BLaER1 treated with 17β-estradiol and CSF1 and Interleukin-3, amounts not matched to agents 10 nM and 100 nM (cell line): ENCODE measurements around the gene CAND1.

Experiments
- H3K27ac ChIP-seq, 11 experiments: shearing (Covaris generic); formaldehyde crosslinking; 2 replicates each; pipeline ENCODE4 v1.8.1; 2022
- H3K27me3 ChIP-seq, 11 experiments: shearing (Covaris generic); formaldehyde crosslinking; 2 replicates each; pipeline ENCODE4 v1.8.1; 2022
- H3K36me3 ChIP-seq, 11 experiments: shearing (Covaris generic); formaldehyde crosslinking; 2 replicates each; pipeline ENCODE4 v1.8.1; 2022
- H3K4me1 ChIP-seq, 10 experiments: shearing (Covaris generic); formaldehyde crosslinking; 2 replicates each; pipeline ENCODE4 v1.8.1; 2022
- H3K4me2 ChIP-seq, 11 experiments: shearing (Covaris generic); formaldehyde crosslinking; 2 replicates each; pipeline ENCODE4 v1.8.1; 2022
- H3K4me3 ChIP-seq, 10 experiments: shearing (Covaris generic); formaldehyde crosslinking; 2 replicates each; pipeline ENCODE4 v1.8.1; 2022
- H3K9ac ChIP-seq, 11 experiments: shearing (Covaris generic); formaldehyde crosslinking; 2 replicates each; pipeline ENCODE4 v1.8.1; 2022
- H3K9me3 ChIP-seq, 11 experiments: shearing (Covaris generic); formaldehyde crosslinking; replicated peaks in 1 of 11; 2 replicates each; pipeline ENCODE4 v1.8.1; 2022
- H4K20me1 ChIP-seq, 11 experiments: shearing (Covaris generic); formaldehyde crosslinking; 2 replicates each; pipeline ENCODE4 v1.8.1; 2022
- Cebpa-rat ChIP-seq, 11 experiments: shearing (Covaris generic); IDR thresholded peaks; 2 replicates each; pipeline ENCODE4 v1.8.1; 2022

CAND1 gene

DNA sequence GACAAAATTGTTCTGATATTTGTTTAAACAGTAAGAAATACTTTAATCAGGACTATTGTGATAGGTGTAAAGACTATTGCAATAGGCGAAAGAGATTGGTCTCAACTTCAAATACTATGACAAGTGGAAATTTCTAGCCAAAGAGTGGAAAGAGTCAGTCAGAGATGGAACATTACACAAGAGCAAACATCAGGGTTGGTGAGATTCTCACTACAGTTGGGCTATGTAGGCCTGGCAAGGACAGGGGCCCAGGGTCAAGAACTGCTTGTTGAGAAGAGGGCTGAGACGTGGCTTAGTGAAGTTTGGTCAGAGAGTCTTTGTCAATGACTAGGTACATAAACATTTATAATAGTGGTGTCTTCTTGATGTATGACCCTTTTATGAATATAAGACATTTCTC, 19.4 kb downstream of the CAND1 start:
- no peaks in the 10 kb centered on the region for H3K27me3 ChIP-seq
- no peak for TF ChIP-seq Cebpa-rat (IDR thresholded peaks at IDR 0.05)
- peaks cover 75 to 100% (median 95%) of the 10 kb centered on the region in 11 experiments for H3K36me3 ChIP-seq
- peaks cover 19 to 91% (median 64%) of the 10 kb centered on the region in 11 experiments; a peak in 20 of 22 replicates for H4K20me1 ChIP-seq
- no peaks in the 10 kb centered on the region for H3K4me1 ChIP-seq
- peaks cover 0 to 14% (median 0%) of the 10 kb centered on the region in 11 experiments; a peak in 5 of 22 replicates for H3K9me3 ChIP-seq
- H3K27ac ChIP-seq, result no peak overlapping the region
- H3K4me2 ChIP-seq, result no peak overlapping the region
- H3K4me3 ChIP-seq, result no peak overlapping the region
- H3K9ac ChIP-seq, result no peak overlapping the region

DNA sequence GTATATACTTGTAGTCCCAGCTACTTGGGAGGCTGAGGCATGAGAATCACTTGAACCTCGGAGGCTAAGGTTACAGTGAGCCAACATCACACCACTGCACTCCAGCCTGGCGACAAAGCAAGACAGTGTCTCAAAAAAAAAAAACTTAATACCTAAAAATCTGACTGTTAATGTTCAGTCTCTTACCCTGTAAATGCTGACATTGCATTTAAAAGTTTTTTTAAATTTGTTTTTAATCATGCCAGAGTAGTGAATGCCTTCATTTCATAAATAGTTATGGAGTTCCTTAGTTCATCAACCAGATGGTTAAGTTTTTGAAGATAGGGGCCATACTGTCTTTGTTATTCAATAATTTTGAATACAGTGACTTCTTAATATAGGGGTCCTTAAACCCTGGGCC, 21.2 kb downstream of the CAND1 start:
- H3K4me2 ChIP-seq, result no peak overlapping the region
- no peak for TF ChIP-seq Cebpa-rat (IDR thresholded peaks at IDR 0.05)
- no peaks in the 10 kb centered on the region for H3K27me3 ChIP-seq
- peaks cover 0 to 14% (median 0%) of the 10 kb centered on the region in 11 experiments; a peak in 5 of 22 replicates for H3K9me3 ChIP-seq
- H3K27ac ChIP-seq, result no peak overlapping the region
- H3K4me1 ChIP-seq, result no peaks in the 10 kb centered on the region
- H3K36me3 ChIP-seq, result peaks cover 75 to 100% (median 93%) of the 10 kb centered on the region in 11 experiments
- H3K4me3 ChIP-seq, result no peak overlapping the region
- no peak overlapping the region for H3K9ac ChIP-seq
- peaks cover 19 to 95% (median 79%) of the 10 kb centered on the region in 11 experiments; a peak in 20 of 22 replicates for H4K20me1 ChIP-seq

DNA sequence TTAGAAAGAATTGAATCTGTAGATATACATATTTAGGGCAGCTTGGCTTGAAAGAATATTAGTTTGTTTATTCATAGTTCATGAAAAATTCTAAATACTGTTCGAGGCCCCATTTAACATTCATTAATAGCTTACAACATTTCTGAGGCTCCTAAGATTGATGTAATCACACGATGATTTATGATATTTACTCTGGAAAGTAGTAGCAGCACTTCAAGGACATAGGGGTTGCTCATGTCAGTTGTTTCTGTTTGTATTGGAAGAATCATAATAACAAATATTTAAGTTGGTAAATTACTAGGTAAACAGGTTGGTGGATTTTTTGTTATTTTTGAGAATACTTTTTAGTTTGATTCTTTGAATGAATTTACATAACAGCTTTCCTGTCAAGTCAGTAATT, 30.4 kb downstream of the CAND1 start:
- Histone ChIP-seq H3K4me1 (no peaks in the 10 kb centered on the region), H3K9me3 (no peaks in the 10 kb centered on the region), H4K20me1 (peaks cover 0 to 34% (median 10%) of the 10 kb centered on the region in 11 experiments; a peak in 13 of 22 replicates), H3K27me3 (no peaks in the 10 kb centered on the region), H3K9ac (no peak overlapping the region), H3K27ac (no peak overlapping the region), H3K36me3 (peaks cover 90 to 100% (median 98%) of the 10 kb centered on the region in 11 experiments), H3K4me2 (no peak overlapping the region), H3K4me3 (no peak overlapping the region)
- no peak for TF ChIP-seq Cebpa-rat (IDR thresholded peaks at IDR 0.05)

- Histone ChIP-seq H3K27ac (no peak overlapping the region), H3K4me2 (no peak overlapping the region), H3K9me3 (no peaks in the 10 kb centered on the region), H3K36me3 (peaks cover 90 to 100% (median 98%) of the 10 kb centered on the region in 11 experiments), H3K4me3 (no peak overlapping the region), H3K4me1 (no peaks in the 10 kb centered on the region), H3K27me3 (no peaks in the 10 kb centered on the region), H3K9ac (no peak overlapping the region), H4K20me1 (peaks cover 0 to 31% (median 8%) of the 10 kb centered on the region in 11 experiments; a peak in 11 of 22 replicates)
- TF ChIP-seq Cebpa-rat (IDR thresholded peaks at IDR 0.05), result no peak
Measured at GRCh38 chr12:67299926-67300325, 30.8 kb downstream of the CAND1 start.

- H3K4me1 ChIP-seq, result no peaks in the 10 kb centered on the region
- H3K4me3 ChIP-seq, result no peak overlapping the region
- peaks cover 0 to 9% (median under 1%) of the 10 kb centered on the region in 11 experiments; a peak in 6 of 22 replicates for H4K20me1 ChIP-seq
- H3K27ac ChIP-seq, result no peak overlapping the region
- H3K9me3 ChIP-seq, result peaks cover 0 to 14% (median 4%) of the 10 kb centered on the region in 11 experiments; a peak in 6 of 22 replicates
- no peaks in the 10 kb centered on the region for H3K27me3 ChIP-seq
- H3K9ac ChIP-seq, result no peak overlapping the region
- no peak for TF ChIP-seq Cebpa-rat (IDR thresholded peaks at IDR 0.05)
- peaks cover 89 to 100% (median 100%) of the 10 kb centered on the region in 11 experiments for H3K36me3 ChIP-seq
- H3K4me2 ChIP-seq, result no peak overlapping the region
Measured at GRCh38 chr12:67302162-67302561, 33.0 kb downstream of the CAND1 start.

DNA sequence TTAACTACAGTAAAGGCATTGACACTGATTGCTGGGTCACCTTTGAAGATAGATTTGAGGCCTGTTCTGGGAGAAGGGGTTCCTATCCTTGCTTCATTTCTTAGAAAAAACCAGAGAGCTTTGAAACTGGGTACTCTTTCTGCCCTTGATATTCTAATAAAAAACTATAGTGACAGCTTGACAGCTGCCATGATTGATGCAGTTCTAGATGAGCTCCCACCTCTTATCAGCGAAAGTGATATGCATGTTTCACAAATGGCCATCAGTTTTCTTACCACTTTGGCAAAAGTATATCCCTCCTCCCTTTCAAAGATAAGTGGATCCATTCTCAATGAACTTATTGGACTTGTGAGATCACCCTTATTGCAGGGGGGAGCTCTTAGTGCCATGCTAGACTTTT, 36.4 kb downstream of the CAND1 start:
- no peak overlapping the region for H3K9ac ChIP-seq
- peaks cover 0 to 14% (median 4%) of the 10 kb centered on the region in 11 experiments; a peak in 6 of 22 replicates for H3K9me3 ChIP-seq

DNA sequence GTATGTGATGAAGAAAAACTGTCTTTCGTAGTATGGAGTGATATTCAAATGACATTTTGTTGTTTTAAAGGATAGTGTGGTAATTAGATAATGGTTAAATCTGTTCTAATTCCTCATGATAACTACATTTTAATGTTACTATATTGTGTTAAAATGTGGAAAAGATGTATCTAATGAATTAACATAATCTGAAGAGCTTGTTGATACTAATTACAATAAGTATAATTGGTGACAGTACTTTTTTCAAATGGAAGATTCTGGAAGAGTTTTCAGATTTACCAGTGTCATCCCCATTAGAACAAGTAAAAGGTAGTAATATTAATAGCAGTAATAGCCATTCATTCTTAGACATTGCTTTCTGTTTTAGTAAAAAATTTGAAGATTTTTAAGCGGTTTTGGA, 37.6 kb downstream of the CAND1 start:
- Histone ChIP-seq H3K4me1 (no peaks in the 10 kb centered on the region), H3K27me3 (no peaks in the 10 kb centered on the region), H3K4me2 (no peak overlapping the region), H3K36me3 (peaks cover 97 to 100% (median 100%) of the 10 kb centered on the region in 11 experiments), H4K20me1 (no peaks in the 10 kb centered on the region; a peak in 1 of 22 replicates), H3K4me3 (no peak overlapping the region), H3K9me3 (peaks cover 0 to 14% (median 4%) of the 10 kb centered on the region in 11 experiments; a peak in 6 of 22 replicates), H3K9ac (no peak overlapping the region), H3K27ac (no peak overlapping the region)
- no peak for TF ChIP-seq Cebpa-rat (IDR thresholded peaks at IDR 0.05)

More for the DNA sequence above, 36.4 kb downstream of the CAND1 start:
- no peaks in the 10 kb centered on the region for H3K4me1 ChIP-seq
- H3K36me3 ChIP-seq, result peaks cover 90 to 100% (median 100%) of the 10 kb centered on the region in 11 experiments
- TF ChIP-seq Cebpa-rat (IDR thresholded peaks at IDR 0.05), result no peak
- no peak overlapping the region for H3K4me2 ChIP-seq
- H4K20me1 ChIP-seq, result peaks cover 0 to 4% (median 0%) of the 10 kb centered on the region in 11 experiments; a peak in 2 of 22 replicates
- H3K4me3 ChIP-seq, result no peak overlapping the region
- H3K27me3 ChIP-seq, result no peaks in the 10 kb centered on the region
- H3K27ac ChIP-seq, result no peak overlapping the region

GRCh38 chr12:67315661-67316060, 46.5 kb downstream of the CAND1 start:
- Histone ChIP-seq H3K4me1 (no peaks in the 10 kb centered on the region), H4K20me1 (no peaks in the 10 kb centered on the region), H3K9me3 (0 out of 22 replicates have a peak, but pooled peaks cover 0 to 6% (median 0%) of the 10 kb centered on the region in 11 experiments), H3K4me2 (no peak overlapping the region), H3K9ac (no peak overlapping the region), H3K4me3 (no peak overlapping the region), H3K27me3 (no peaks in the 10 kb centered on the region), H3K36me3 (peaks cover 72 to 99% (median 90%) of the 10 kb centered on the region in 11 experiments), H3K27ac (no peak overlapping the region)
- TF ChIP-seq Cebpa-rat (IDR thresholded peaks at IDR 0.05), result no peak

GRCh38 chr12:67318786-67319185, 49.6 kb downstream of the CAND1 start:
- Histone ChIP-seq H3K36me3 (peaks cover 41 to 93% (median 78%) of the 10 kb centered on the region in 11 experiments), H3K27ac (no peak overlapping the region), H3K4me3 (no peak overlapping the region), H3K27me3 (no peaks in the 10 kb centered on the region), H3K4me1 (no peaks in the 10 kb centered on the region), H3K9ac (no peak overlapping the region), H3K4me2 (no peak overlapping the region), H4K20me1 (no peaks in the 10 kb centered on the region), H3K9me3 (peaks cover 0 to 21% (median 9%) of the 10 kb centered on the region in 11 experiments; a peak in 7 of 22 replicates)
- TF ChIP-seq Cebpa-rat (IDR thresholded peaks at IDR 0.05), result no peak

DNA sequence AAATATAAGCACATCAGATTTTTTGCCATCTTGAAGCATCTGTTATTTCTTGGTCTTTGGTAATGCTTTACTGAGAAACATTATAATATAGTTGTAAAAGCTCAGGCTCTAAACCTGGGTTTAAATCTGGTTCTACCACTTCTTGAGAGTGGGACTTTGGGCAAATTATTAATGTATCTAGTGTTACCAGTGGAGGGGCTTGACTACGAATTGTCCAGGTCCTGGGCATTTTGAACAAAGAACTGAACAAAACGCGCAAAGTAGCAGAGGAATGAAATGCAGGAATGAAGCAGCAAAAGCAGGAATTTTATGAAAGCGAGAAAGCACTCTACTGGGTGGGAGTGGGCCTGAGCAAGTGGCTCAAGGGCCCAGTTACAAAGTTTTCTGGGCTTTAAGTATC, 50.8 kb downstream of the CAND1 start:
- no peak overlapping the region for H3K4me2 ChIP-seq
- no peak overlapping the region for H3K4me3 ChIP-seq
- H3K36me3 ChIP-seq, result peaks cover 30 to 82% (median 66%) of the 10 kb centered on the region in 11 experiments
- H3K9me3 ChIP-seq, result peaks cover 0 to 30% (median 9%) of the 10 kb centered on the region in 11 experiments; a peak in 7 of 22 replicates
- no peak overlapping the region for H3K27ac ChIP-seq
- no peak for TF ChIP-seq Cebpa-rat (IDR thresholded peaks at IDR 0.05)
- H4K20me1 ChIP-seq, result no peaks in the 10 kb centered on the region
- no peak overlapping the region for H3K9ac ChIP-seq
- no peaks in the 10 kb centered on the region for H3K4me1 ChIP-seq
- no peaks in the 10 kb centered on the region for H3K27me3 ChIP-seq
